GM23248 (cell line): ENCODE measurements around the gene PPCDC.

ENCODE experiments used
- EZH2 ChIP-seq: fragments of 200-600 bp; sonication (generic); IDR thresholded peaks from 2 replicates; pipeline ENCODE4 v1.6.1; 2018; ENCODE audit warnings: antibody characterized with exemption, mild to moderate bottlenecking; ENCODE audit not compliant: insufficient read depth, poor library complexity, severe bottlenecking
- EZH2phosphoT487 ChIP-seq: fragments of 200-600 bp; sonication (generic); IDR thresholded peaks from 2 replicates; pipeline ENCODE4 v1.6.1; 2018; ENCODE audit warnings: antibody characterized with exemption, moderate library complexity, mild to moderate bottlenecking, low read depth; ENCODE audit not compliant: insufficient read depth

DNA sequence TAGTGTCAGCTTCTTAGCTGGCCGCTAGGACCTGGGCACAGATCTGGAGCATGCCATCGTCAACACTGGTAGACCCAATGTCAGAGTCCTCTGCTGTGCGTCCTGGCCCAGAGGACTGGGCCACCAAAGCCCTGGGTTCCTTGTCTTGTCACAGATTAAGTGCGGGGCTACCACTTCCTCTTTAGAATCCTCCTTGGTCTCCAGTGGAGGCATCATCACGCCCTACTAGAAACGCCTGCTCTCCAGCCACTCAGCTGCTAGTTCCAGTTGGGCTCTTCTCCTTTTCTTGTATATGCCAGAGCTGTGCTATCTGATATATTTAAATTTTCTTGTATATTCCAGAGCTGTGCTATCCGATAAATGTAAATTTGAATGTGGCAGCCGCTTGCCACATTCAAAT lies 11.2 kb downstream of the PPCDC start:
- no peak for TF ChIP-seq EZH2
- TF ChIP-seq EZH2phosphoT487 = no peak
